ENCODE data around the gene POU3F1.

Gene POU3F1

GRCh38 chr1:38073534-38074301, 27.1 kb upstream of the POU3F1 start:
- DNase-seq: no peak

- DNase-seq: no peak
These were observed 26.3 kb upstream of the POU3F1 start for GRCh38 chr1:38072858-38073257.

GRCh38 chr1:38071312-38072256, 25.0 kb upstream of the POU3F1 start:
- DNase-seq: no peak

GRCh38 chr1:38068980-38069340, 22.4 kb upstream of the POU3F1 start:
- no peak for DNase-seq

GRCh38 chr1:38068220-38068979, 21.8 kb upstream of the POU3F1 start:
- no peak for DNase-seq

GRCh38 chr1:38064197-38064903, 17.8 kb upstream of the POU3F1 start:
- DNase-seq: no peak

GRCh38 chr1:38063616-38064015, 17.0 kb upstream of the POU3F1 start:
- DNase-seq: no peak

- DNase-seq: peak; percentile 100
These were observed 16.0 kb upstream of the POU3F1 start for GRCh38 chr1:38062361-38063288.

- DNase-seq: no peak
These were observed 15.3 kb upstream of the POU3F1 start for GRCh38 chr1:38061883-38062328.

GRCh38 chr1:38061290-38061689, 14.7 kb upstream of the POU3F1 start:
- no peak for DNase-seq

- DNase-seq: no peak
These were observed 13.9 kb upstream of the POU3F1 start for GRCh38 chr1:38060498-38060897.

- no peak for DNase-seq
These were observed 13.2 kb upstream of the POU3F1 start for GRCh38 chr1:38059635-38060250.

GRCh38 chr1:38055965-38056364, 9.4 kb upstream of the POU3F1 start:
- no peak for DNase-seq

- no peak for DNase-seq
These were observed 8.8 kb upstream of the POU3F1 start for GRCh38 chr1:38055398-38055797.

GRCh38 chr1:38053416-38054091, 7.0 kb upstream of the POU3F1 start:
- peak; percentile 95 for DNase-seq

GRCh38 chr1:38052750-38053415, 6.3 kb upstream of the POU3F1 start:
- peak; percentile 93 for DNase-seq

- no peak for DNase-seq
These were observed 4.5 kb upstream of the POU3F1 start for GRCh38 chr1:38051079-38051543.

GRCh38 chr1:38050397-38051078, 3.9 kb upstream of the POU3F1 start:
- DNase-seq: no peak

- DNase-seq: no peak
These were observed 1.1 kb upstream of the POU3F1 start for GRCh38 chr1:38047603-38048141.
